HepG2 (cell line): ENCODE results near the gene KIF6. TPM values are rescaled to one million over a fixed set of nuclear protein-coding genes. Genes with fewer than 3 reads are reported as not detected.

Experiments used
- BRCA1 ChIP-seq: sonication (generic); formaldehyde crosslinking; IDR thresholded peaks from 2 replicates; pipeline ENCODE4 v1.4.0; 2020; ENCODE audit warnings: missing genetic modification reagents
- CENPT ChIP-seq: sonication (generic); formaldehyde crosslinking; IDR thresholded peaks from 2 replicates; pipeline ENCODE4 v1.8.0; 2022; ENCODE audit warnings: low read depth, mild to moderate bottlenecking, moderate library complexity, missing genetic modification reagents
- IKZF4 ChIP-seq: sonication (generic); formaldehyde crosslinking; IDR thresholded peaks from 2 replicates; pipeline ENCODE4 v1.5.1; 2020; ENCODE audit warnings: borderline replicate concordance, mild to moderate bottlenecking, low read depth, missing genetic modification reagents; ENCODE audit errors: not compliant biosample characterization
- JUNB ChIP-seq: sonication (generic); formaldehyde crosslinking; IDR thresholded peaks from 2 replicates; pipeline ENCODE4 v1.8.0; 2022; ENCODE audit warnings: missing genetic modification reagents, mild to moderate bottlenecking, borderline replicate concordance
- KMT2B ChIP-seq: IDR thresholded peaks from 2 replicates; pipeline ENCODE4 v1.6.1; 2016; ENCODE audit warnings: missing genetic modification reagents, missing compliant biosample characterization
- PAX8 ChIP-seq: sonication (generic); formaldehyde crosslinking; IDR thresholded peaks from 2 replicates; pipeline ENCODE4 v1.8.0; 2022; ENCODE audit warnings: mild to moderate bottlenecking, missing genetic modification reagents, borderline replicate concordance
- SKI ChIP-seq: fragments of 450-650 bp; IDR thresholded peaks from one replicate; pipeline ENCODE4 v1.6.1; 2018; ENCODE audit warnings: mild to moderate bottlenecking; ENCODE audit not compliant: partially characterized antibody
- ZKSCAN5 ChIP-seq: sonication (generic); formaldehyde crosslinking; IDR thresholded peaks from 2 replicates; pipeline ENCODE4 v1.5.1; 2020; ENCODE audit warnings: mild to moderate bottlenecking, missing genetic modification reagents
- ZNF136 ChIP-seq: sonication (generic); formaldehyde crosslinking; IDR thresholded peaks from 2 replicates; pipeline ENCODE4 v1.8.1; 2022; ENCODE audit warnings: low read depth, mild to moderate bottlenecking, moderate library complexity, missing genetic modification reagents
- ZNF207 ChIP-seq: fragments of 450-650 bp; IDR thresholded peaks from 2 replicates; pipeline ENCODE4 v1.6.1; 2016; ENCODE audit warnings: antibody characterized with exemption, borderline replicate concordance
- ZNF446 ChIP-seq: sonication (generic); formaldehyde crosslinking; IDR thresholded peaks from 2 replicates; pipeline ENCODE4 v1.5.0; 2020; ENCODE audit warnings: mild to moderate bottlenecking, missing genetic modification reagents
- ZNF460 ChIP-seq: sonication (generic); formaldehyde crosslinking; IDR thresholded peaks from 2 replicates; pipeline ENCODE4 v1.5.1; 2020; ENCODE audit warnings: missing genetic modification reagents, mild to moderate bottlenecking, borderline replicate concordance
- ZNF772 ChIP-seq: sonication (generic); formaldehyde crosslinking; IDR thresholded peaks from 2 replicates; pipeline ENCODE4 v1.5.0; 2020; ENCODE audit warnings: mild to moderate bottlenecking, missing genetic modification reagents
- ZNF879 ChIP-seq: sonication (generic); formaldehyde crosslinking; IDR thresholded peaks from 2 replicates; pipeline ENCODE4 v1.8.1; 2023; ENCODE audit warnings: missing genetic modification reagents
- polyA plus RNA-seq, 8 experiments: library from polyadenylated mRNA; depleted of rRNA in 3 of 8; stranded (reverse) in 7 of 8; unstranded in 1 of 8; fragments of >200 nt; fragmentation: Illumina TruSeq in 4 of 8; extraction: Trizol in 4 of 8; gene quantifications; 2 replicates each; pipeline versions ENCODE4 v1.2.1 to v1.2.3, GENCODE V29; 2011 to 2016; ENCODE audit warnings: low read depth in 4 of 8, missing spikeins in 1 of 8, mixed read lengths in 1 of 8; ENCODE audit not compliant: insufficient read depth in 1 of 8
- total RNA-seq, 5 experiments: library from RNA; depleted of rRNA; stranded (reverse); fragments of >200 nt; fragmentation: Illumina TruSeq; extraction: Trizol; gene quantifications; 2 replicates each; pipeline ENCODE4 v1.2.3, GENCODE V29; 2016; ENCODE audit warnings: low read depth in 1 of 5
- TF ChIP-seq, protein P1 (sequence below): sonication (generic); formaldehyde crosslinking; IDR thresholded peaks from 2 replicates; pipeline ENCODE4 v1.4.0; 2020; ENCODE audit warnings: missing genetic modification reagents, borderline replicate concordance
- TF ChIP-seq, protein P2 (sequence below): sonication (generic); formaldehyde crosslinking; IDR thresholded peaks from 2 replicates; pipeline ENCODE4 v1.5.1; 2020; ENCODE audit warnings: mild to moderate bottlenecking, moderate library complexity, missing genetic modification reagents
- TF ChIP-seq, protein P3 (sequence below): sonication (generic); formaldehyde crosslinking; IDR thresholded peaks from 2 replicates; pipeline ENCODE4 v1.4.0; 2020; ENCODE audit warnings: low read depth, mild to moderate bottlenecking, missing genetic modification reagents
- TF ChIP-seq, protein P4 (sequence below): IDR thresholded peaks from 2 replicates; pipeline ENCODE4 v1.6.1; 2016; ENCODE audit warnings: low read depth, control low read depth
- TF ChIP-seq, protein P5 (sequence below): sonication (generic); formaldehyde crosslinking; IDR thresholded peaks from 2 replicates; pipeline ENCODE4 v1.4.0; 2020; ENCODE audit warnings: mild to moderate bottlenecking, missing genetic modification reagents, borderline replicate concordance
- TF ChIP-seq, protein P6 (sequence below): sonication (generic); formaldehyde crosslinking; IDR thresholded peaks from 2 replicates; pipeline ENCODE4 v1.5.1; 2020; ENCODE audit warnings: mild to moderate bottlenecking, missing genetic modification reagents, borderline replicate concordance

The KIF6 gene
- total and polyA plus RNA-seq, 2 of the 13 experiments (the other 11 are each of a cell fraction or from before 2014, with no cell fraction given): 0.04 to 0.27 TPM

DNA sequence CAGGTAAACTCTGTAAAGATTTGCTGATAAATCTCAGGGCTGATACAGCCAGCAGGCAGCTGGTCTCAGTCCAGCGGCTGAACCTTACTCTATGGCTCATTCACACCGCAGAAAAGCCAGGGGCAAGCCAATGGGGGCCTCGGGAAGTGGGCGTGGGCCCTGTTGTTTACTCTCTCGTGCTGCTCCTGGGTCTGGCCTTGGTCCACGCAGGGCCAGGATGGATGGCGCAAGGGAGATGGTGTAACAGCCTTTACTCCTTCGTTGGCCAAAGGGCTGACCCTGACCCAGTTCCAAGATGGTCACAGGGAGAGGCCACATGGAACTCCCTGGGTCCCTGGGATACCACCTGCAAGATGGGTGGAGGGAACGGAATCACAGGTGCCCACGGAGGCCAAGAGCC lies 427.1 kb downstream of the KIF6 start (continued):
- TF ChIP-seq JUNB (CRISPR knock-in tag): no peak
- TF ChIP-seq CENPT: no peak
- no peak for TF ChIP-seq PAX8 (CRISPR knock-in tag)
- TF ChIP-seq KMT2B (CRISPR knock-in tag): no peak
- TF ChIP-seq ZNF879 (CRISPR knock-in tag): no peak
- TF ChIP-seq, protein P1, sequence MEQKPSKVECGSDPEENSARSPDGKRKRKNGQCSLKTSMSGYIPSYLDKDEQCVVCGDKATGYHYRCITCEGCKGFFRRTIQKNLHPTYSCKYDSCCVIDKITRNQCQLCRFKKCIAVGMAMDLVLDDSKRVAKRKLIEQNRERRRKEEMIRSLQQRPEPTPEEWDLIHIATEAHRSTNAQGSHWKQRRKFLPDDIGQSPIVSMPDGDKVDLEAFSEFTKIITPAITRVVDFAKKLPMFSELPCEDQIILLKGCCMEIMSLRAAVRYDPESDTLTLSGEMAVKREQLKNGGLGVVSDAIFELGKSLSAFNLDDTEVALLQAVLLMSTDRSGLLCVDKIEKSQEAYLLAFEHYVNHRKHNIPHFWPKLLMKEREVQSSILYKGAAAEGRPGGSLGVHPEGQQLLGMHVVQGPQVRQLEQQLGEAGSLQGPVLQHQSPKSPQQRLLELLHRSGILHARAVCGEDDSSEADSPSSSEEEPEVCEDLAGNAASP: no peak
- TF ChIP-seq ZNF772: no peak
- no peak for TF ChIP-seq SKI
- no peak for TF ChIP-seq ZNF136
- TF ChIP-seq, protein P2, sequence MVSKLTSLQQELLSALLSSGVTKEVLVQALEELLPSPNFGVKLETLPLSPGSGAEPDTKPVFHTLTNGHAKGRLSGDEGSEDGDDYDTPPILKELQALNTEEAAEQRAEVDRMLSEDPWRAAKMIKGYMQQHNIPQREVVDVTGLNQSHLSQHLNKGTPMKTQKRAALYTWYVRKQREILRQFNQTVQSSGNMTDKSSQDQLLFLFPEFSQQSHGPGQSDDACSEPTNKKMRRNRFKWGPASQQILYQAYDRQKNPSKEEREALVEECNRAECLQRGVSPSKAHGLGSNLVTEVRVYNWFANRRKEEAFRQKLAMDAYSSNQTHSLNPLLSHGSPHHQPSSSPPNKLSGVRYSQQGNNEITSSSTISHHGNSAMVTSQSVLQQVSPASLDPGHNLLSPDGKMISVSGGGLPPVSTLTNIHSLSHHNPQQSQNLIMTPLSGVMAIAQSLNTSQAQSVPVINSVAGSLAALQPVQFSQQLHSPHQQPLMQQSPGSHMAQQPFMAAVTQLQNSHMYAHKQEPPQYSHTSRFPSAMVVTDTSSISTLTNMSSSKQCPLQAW: 0 out of 2 replicates have a peak, but pooled peaks have one; percentile 13
- TF ChIP-seq, protein P3, sequence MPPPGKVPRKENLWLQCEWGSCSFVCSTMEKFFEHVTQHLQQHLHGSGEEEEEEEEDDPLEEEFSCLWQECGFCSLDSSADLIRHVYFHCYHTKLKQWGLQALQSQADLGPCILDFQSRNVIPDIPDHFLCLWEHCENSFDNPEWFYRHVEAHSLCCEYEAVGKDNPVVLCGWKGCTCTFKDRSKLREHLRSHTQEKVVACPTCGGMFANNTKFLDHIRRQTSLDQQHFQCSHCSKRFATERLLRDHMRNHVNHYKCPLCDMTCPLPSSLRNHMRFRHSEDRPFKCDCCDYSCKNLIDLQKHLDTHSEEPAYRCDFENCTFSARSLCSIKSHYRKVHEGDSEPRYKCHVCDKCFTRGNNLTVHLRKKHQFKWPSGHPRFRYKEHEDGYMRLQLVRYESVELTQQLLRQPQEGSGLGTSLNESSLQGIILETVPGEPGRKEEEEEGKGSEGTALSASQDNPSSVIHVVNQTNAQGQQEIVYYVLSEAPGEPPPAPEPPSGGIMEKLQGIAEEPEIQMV (CRISPR knock-in tag): no peak
- TF ChIP-seq ZNF446: no peak
- TF ChIP-seq, protein P4, sequence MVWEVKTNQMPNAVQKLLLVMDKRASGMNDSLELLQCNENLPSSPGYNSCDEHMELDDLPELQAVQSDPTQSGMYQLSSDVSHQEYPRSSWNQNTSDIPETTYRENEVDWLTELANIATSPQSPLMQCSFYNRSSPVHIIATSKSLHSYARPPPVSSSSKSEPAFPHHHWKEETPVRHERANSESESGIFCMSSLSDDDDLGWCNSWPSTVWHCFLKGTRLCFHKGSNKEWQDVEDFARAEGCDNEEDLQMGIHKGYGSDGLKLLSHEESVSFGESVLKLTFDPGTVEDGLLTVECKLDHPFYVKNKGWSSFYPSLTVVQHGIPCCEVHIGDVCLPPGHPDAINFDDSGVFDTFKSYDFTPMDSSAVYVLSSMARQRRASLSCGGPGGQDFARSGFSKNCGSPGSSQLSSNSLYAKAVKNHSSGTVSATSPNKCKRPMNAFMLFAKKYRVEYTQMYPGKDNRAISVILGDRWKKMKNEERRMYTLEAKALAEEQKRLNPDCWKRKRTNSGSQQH: no peak
- TF ChIP-seq ZNF207: no peak
- no peak for TF ChIP-seq IKZF4 (CRISPR knock-in tag)
- TF ChIP-seq ZNF460: no peak
- TF ChIP-seq ZKSCAN5 (CRISPR knock-in tag): no peak
- no peak for TF ChIP-seq BRCA1 (CRISPR knock-in tag)
- TF ChIP-seq, protein P5, sequence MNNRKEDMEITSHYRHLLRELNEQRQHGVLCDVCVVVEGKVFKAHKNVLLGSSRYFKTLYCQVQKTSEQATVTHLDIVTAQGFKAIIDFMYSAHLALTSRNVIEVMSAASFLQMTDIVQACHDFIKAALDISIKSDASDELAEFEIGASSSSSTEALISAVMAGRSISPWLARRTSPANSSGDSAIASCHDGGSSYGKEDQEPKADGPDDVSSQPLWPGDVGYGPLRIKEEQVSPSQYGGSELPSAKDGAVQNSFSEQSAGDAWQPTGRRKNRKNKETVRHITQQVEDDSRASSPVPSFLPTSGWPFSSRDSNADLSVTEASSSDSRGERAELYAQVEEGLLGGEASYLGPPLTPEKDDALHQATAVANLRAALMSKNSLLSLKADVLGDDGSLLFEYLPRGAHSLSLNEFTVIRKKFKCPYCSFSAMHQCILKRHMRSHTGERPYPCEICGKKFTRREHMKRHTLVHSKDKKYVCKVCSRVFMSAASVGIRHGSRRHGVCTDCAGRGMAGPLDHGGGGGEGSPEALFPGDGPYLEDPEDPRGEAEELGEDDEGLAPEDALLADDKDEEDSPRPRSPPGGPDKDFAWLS (CRISPR knock-in tag): no peak
- TF ChIP-seq, protein P6, sequence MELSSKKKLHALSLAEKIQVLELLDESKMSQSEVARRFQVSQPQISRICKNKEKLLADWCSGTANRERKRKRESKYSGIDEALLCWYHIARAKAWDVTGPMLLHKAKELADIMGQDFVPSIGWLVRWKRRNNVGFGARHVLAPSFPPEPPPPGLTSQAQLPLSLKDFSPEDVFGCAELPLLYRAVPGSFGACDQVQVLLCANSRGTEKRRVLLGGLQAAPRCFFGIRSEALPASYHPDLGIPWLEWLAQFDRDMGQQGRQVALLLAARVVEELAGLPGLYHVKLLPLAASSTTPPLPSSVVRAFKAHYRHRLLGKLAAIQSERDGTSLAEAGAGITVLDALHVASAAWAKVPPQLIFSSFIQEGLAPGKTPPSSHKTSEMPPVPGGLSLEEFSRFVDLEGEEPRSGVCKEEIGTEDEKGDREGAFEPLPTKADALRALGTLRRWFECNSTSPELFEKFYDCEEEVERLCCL (CRISPR knock-in tag): no peak
